ENCODE data around the gene ST3GAL3.

DNA sequence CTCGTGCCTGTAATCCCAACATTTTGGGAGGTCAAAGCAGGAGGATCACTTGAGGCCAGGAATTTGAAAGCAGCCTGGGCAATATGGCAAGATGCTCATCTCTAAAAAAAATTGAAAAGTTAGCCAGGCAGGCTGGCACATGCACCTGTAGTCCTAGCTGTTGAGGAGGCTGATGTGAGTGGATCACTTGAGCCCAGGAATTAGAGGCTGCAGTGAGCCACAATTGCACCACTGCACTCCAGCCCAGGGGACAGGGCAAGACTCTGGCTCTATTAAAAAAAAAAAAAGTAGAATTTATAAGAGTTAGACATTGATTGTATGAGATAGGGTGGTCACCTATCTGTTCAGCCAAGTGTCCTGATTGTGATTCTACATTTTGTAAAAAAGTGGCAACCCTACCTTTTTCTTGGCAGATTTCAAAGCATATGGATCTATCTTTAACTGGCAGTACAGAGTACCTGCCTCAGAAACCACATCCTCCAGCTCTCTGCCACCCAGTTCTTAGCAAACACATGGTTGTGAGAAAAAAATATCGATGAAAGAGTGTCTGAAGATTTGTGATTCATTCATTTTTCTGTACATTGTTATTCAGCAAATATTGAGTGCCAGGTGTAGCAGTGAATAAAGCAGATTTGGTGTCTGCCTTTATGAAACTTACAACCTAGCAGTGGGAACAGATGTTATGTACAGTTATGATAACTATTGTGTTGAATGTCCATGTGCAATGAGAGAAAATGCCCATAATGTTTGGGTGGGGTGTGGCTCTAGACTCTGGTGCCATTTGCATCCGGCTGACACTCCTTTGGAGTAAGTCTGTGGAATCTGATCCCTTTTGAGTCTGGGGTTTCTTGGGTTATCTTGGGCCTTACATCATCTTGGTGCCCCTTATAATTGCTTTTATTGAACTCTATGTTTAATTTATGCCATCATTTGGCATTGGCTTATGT lies 82.5 kb downstream of the ST3GAL3 start:
- TF ChIP-seq, protein P1, sequence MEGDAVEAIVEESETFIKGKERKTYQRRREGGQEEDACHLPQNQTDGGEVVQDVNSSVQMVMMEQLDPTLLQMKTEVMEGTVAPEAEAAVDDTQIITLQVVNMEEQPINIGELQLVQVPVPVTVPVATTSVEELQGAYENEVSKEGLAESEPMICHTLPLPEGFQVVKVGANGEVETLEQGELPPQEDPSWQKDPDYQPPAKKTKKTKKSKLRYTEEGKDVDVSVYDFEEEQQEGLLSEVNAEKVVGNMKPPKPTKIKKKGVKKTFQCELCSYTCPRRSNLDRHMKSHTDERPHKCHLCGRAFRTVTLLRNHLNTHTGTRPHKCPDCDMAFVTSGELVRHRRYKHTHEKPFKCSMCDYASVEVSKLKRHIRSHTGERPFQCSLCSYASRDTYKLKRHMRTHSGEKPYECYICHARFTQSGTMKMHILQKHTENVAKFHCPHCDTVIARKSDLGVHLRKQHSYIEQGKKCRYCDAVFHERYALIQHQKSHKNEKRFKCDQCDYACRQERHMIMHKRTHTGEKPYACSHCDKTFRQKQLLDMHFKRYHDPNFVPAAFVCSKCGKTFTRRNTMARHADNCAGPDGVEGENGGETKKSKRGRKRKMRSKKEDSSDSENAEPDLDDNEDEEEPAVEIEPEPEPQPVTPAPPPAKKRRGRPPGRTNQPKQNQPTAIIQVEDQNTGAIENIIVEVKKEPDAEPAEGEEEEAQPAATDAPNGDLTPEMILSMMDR (IDR thresholded peaks at IDR 0.05) = no peak
- no peak for TF ChIP-seq POLR2A (IDR thresholded peaks at IDR 0.05)

All from testis (tissue), 2 donors.